SK-N-SH (cell line): ENCODE data around the gene DLG2. TPM values are rescaled to one million over a fixed set of nuclear protein-coding genes. Genes with fewer than 3 reads are reported as not detected.

Experiments
- CTCF ChIA-PET: fragments of 300-600, 350-600 bp; formaldehyde crosslinking; extraction: SDS; loops from one replicate; lab custom pipeline; 2021; lab: Yijun Ruan, JAX
- POLR2A ChIA-PET: fragments of 350-600 bp; sonication (Branson Sonifier 250); formaldehyde crosslinking; extraction: SDS; loops from one replicate; lab custom pipeline; 2020; ENCODE audit warnings: antibody characterized with exemption, inconsistent platforms; lab: Yijun Ruan, JAX
- DNase-seq: peaks from one replicate; pipeline ENCODE4 v3.0.0; 2012
- H2AFZ ChIP-seq: fragments of 200-600 bp; sonication (generic); 2 replicates; pipeline ENCODE4 v1.8.1; 2016; ENCODE audit warnings: antibody characterized with exemption, mild to moderate bottlenecking, low read depth
- H3F3A ChIP-seq: fragments of 200-600 bp; sonication (generic); replicated peaks from 2 replicates; pipeline ENCODE3; 2016; ENCODE audit warnings: antibody characterized with exemption, mild to moderate bottlenecking; ENCODE audit not compliant: insufficient read depth
- H3K27ac ChIP-seq, 2 experiments: fragments of 200-500 bp in 1 of 2; fragments of 200-600 bp in 1 of 2; sonication (Bioruptor generic) in 1 of 2; sonication (generic), shearing (Covaris generic) in 1 of 2; 2 replicates each; pipeline versions ENCODE4 v1.5.1 to v1.6.1; 2014 to 2016; ENCODE audit warnings: low read depth in 2 of 2, inconsistent platforms in 1 of 2, low read length in 1 of 2, mild to moderate bottlenecking in 1 of 2, mixed read lengths in 1 of 2
- H3K27me3 ChIP-seq: fragments of 200-600 bp; sonication (generic), shearing (Covaris generic); 2 replicates; pipeline ENCODE4 v1.6.1; 2016; ENCODE audit warnings: mixed run types; ENCODE audit not compliant: insufficient read depth
- H3K36me3 ChIP-seq, 2 experiments: fragments of 200-500 bp in 1 of 2; fragments of 200-600 bp in 1 of 2; sonication (Bioruptor generic) in 1 of 2; sonication (generic) in 1 of 2; replicated peaks in 1 of 2; 2 replicates each; pipeline versions ENCODE3 to v1.5.1; 2014 to 2016; ENCODE audit warnings: low read length in 1 of 2, mild to moderate bottlenecking in 1 of 2; ENCODE audit not compliant: insufficient read depth in 2 of 2, control insufficient read depth in 1 of 2
- H3K4me1 ChIP-seq, 2 experiments: fragments of 200-500 bp in 1 of 2; fragments of 200-600 bp in 1 of 2; sonication (Bioruptor generic) in 1 of 2; sonication (generic), shearing (Covaris generic) in 1 of 2; 2 replicates each; pipeline versions ENCODE4 v1.5.1 to v1.6.1; 2014 to 2016; ENCODE audit warnings: low read depth in 1 of 2, low read length in 1 of 2, mixed run types in 1 of 2; ENCODE audit not compliant: insufficient read depth in 2 of 2, control insufficient read depth in 1 of 2
- H3K4me2 ChIP-seq: fragments of 200-600 bp; sonication (generic), shearing (Covaris generic); 2 replicates; pipeline ENCODE4 v1.6.1; 2017; ENCODE audit warnings: mixed run types
- H3K4me3 ChIP-seq, 2 experiments: fragments of 200-500 bp in 1 of 2; fragments of 200-600 bp in 1 of 2; sonication (Bioruptor generic) in 1 of 2; sonication (generic), shearing (Covaris generic) in 1 of 2; 2 replicates each; pipeline versions ENCODE4 v1.5.1 to v1.8.1; 2014 to 2016; ENCODE audit warnings: low read depth in 2 of 2, inconsistent platforms in 1 of 2, low read length in 1 of 2, mild to moderate bottlenecking in 1 of 2, mixed read lengths in 1 of 2, moderate library complexity in 1 of 2
- H3K79me2 ChIP-seq: fragments of 200-600 bp; sonication (generic); 2 replicates; pipeline ENCODE4 v1.8.1; 2017; ENCODE audit warnings: mild to moderate bottlenecking; ENCODE audit not compliant: insufficient read depth
- H3K9ac ChIP-seq: fragments of 200-600 bp; sonication (generic); 2 replicates; pipeline ENCODE4 v1.6.1; 2017; ENCODE audit warnings: mixed run types
- H3K9me2 ChIP-seq: fragments of 200-600 bp; sonication (generic); 2 replicates; pipeline ENCODE4 v1.6.1; 2017; ENCODE audit warnings: mixed run types
- H3K9me3 ChIP-seq: fragments of 200-600 bp; sonication (generic); 2 replicates; pipeline ENCODE4 v1.6.1; 2017; ENCODE audit warnings: mixed run types, mild to moderate bottlenecking, moderate library complexity
- H4K20me1 ChIP-seq: fragments of 200-600 bp; sonication (generic); 2 replicates; pipeline ENCODE4 v1.6.1; 2017; ENCODE audit warnings: mild to moderate bottlenecking, mixed run types; ENCODE audit not compliant: insufficient read depth
- CHD2 ChIP-seq: fragments of 150-350 bp; IDR thresholded peaks from 2 replicates; pipeline ENCODE4 v1.6.1; 2018; ENCODE audit warnings: low read length; ENCODE audit not compliant: partially characterized antibody
- JUND ChIP-seq: IDR thresholded peaks from 2 replicates; pipeline ENCODE4 v1.4.0; 2012
- MXI1 ChIP-seq: IDR thresholded peaks from 2 replicates; pipeline ENCODE4 v1.6.1; 2012; ENCODE audit warnings: mild to moderate bottlenecking, low read depth, low read length, improper control_type of control experiment
- RCOR1 ChIP-seq: fragments of 150-350 bp; IDR thresholded peaks from 2 replicates; pipeline ENCODE4 v1.6.1; 2017; ENCODE audit warnings: antibody characterized with exemption, low read length
- SMC3 ChIP-seq: IDR thresholded peaks from 2 replicates; pipeline ENCODE4 v1.6.1; 2012; ENCODE audit warnings: low read depth, low read length, improper control_type of control experiment
- TEAD4 ChIP-seq: IDR thresholded peaks from 2 replicates; pipeline ENCODE4 v1.4.0; 2012; ENCODE audit warnings: mild to moderate bottlenecking, borderline replicate concordance; ENCODE audit not compliant: insufficient read depth
- WGBS: methylation state at CpG from one replicate; pipeline ENCODE4 v1.1.6; 2017; ENCODE audit warnings: low lambda C conversion rate; 5-methylcytosine and 5-hydroxymethylcytosine counted together
- polyA plus RNA-seq, 3 experiments: library from polyadenylated mRNA; depleted of rRNA; stranded (reverse); fragments of >200 nt; gene quantifications; 2 replicates each; pipeline ENCODE4 v1.2.3, GENCODE V29; 2012
- TF ChIP-seq, protein P1 (sequence below): fragments of 200-600 bp; sonication (generic); IDR thresholded peaks from 2 replicates; pipeline ENCODE4 v1.6.1; 2017; ENCODE audit warnings: antibody characterized with exemption, mild to moderate bottlenecking, moderate library complexity
- TF ChIP-seq, protein P2 (sequence below): IDR thresholded peaks from 2 replicates; pipeline ENCODE4 v1.4.0; 2012; ENCODE audit warnings: low read depth, borderline replicate concordance
- TF ChIP-seq, protein P3 (sequence below): fragments of 150-350 bp; IDR thresholded peaks from 2 replicates; pipeline ENCODE4 v1.6.1; 2017; ENCODE audit warnings: antibody characterized with exemption, low read length, low read depth, borderline replicate concordance
- TF ChIP-seq, protein P4 (sequence below): fragments of 150-350 bp; IDR thresholded peaks from 2 replicates; pipeline ENCODE4 v1.6.1; 2016; ENCODE audit warnings: mild to moderate bottlenecking, low read depth, low read length

Gene DLG2
- polyA plus RNA-seq, 1 of the 3 experiments (the other 2 are of a cell fraction): 0.21 TPM

DNA sequence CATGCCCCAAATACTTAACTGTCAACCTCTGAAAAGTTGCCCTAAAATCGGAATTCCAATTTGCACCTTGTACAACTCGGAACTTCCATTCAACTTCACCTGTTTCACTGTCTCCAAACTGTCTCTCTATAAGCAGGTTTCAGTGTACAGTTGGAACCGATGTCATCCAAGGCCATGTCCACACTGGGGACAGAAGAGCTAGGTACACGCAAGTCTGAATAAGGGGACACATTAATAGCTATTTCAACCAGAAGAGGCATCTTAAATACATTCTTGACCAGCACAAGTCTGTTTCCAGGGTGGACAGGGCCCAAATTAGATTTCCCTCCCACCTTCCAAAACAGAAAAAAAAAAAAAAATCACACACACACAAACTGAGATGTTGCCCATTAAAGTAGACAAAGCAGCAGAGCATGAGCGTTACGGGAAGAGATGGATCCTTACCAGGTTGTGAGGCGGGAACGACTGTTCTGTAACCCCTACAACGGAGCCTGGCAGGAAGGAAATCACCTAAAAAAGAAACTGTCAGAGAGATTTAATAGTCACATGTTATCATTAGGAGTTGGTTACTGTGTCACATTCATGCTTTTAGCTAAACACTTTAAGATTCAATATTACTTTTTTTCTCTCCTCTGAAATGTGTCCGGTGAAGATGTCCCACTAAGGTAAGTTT, 36.1 kb upstream of the DLG2 start:
- no peak for DNase-seq

More for the DNA sequence above, 36.1 kb upstream of the DLG2 start:
- Histone ChIP-seq H3K4me3 (peak overlapping the region; percentile 94 to 95), H3K27ac (peak overlapping the region; percentile 3 to 95; a peak in 2 of 4 replicates), H3K9me3 (no peaks in the 10 kb centered on the region), H4K20me1 (peaks cover 59% of the 10 kb centered on the region), H3K4me1 (peaks cover 14 to 33% of the 10 kb centered on the region in 2 experiments; a peak in 3 of 4 replicates), H2AFZ (no peak overlapping the region), H3K27me3 (no peaks in the 10 kb centered on the region), H3K36me3 (peaks cover 52% of the 10 kb centered on the region in 2 experiments), H3K4me2 (peak overlapping the region; percentile 86), H3K9ac (peak overlapping the region; percentile 99), H3K79me2 (peaks cover 65% of the 10 kb centered on the region), H3F3A (no peaks in the 10 kb centered on the region), H3K9me2 (0 out of 2 replicates have a peak, but pooled peaks cover 3% of the 10 kb centered on the region)
- TF ChIP-seq, protein P1, sequence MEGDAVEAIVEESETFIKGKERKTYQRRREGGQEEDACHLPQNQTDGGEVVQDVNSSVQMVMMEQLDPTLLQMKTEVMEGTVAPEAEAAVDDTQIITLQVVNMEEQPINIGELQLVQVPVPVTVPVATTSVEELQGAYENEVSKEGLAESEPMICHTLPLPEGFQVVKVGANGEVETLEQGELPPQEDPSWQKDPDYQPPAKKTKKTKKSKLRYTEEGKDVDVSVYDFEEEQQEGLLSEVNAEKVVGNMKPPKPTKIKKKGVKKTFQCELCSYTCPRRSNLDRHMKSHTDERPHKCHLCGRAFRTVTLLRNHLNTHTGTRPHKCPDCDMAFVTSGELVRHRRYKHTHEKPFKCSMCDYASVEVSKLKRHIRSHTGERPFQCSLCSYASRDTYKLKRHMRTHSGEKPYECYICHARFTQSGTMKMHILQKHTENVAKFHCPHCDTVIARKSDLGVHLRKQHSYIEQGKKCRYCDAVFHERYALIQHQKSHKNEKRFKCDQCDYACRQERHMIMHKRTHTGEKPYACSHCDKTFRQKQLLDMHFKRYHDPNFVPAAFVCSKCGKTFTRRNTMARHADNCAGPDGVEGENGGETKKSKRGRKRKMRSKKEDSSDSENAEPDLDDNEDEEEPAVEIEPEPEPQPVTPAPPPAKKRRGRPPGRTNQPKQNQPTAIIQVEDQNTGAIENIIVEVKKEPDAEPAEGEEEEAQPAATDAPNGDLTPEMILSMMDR: no peak
- no peak for TF ChIP-seq TEAD4
- no peak for TF ChIP-seq SMC3
- TF ChIP-seq, protein P2, sequence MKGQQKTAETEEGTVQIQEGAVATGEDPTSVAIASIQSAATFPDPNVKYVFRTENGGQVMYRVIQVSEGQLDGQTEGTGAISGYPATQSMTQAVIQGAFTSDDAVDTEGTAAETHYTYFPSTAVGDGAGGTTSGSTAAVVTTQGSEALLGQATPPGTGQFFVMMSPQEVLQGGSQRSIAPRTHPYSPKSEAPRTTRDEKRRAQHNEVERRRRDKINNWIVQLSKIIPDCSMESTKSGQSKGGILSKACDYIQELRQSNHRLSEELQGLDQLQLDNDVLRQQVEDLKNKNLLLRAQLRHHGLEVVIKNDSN: no peak
- no peak for TF ChIP-seq RCOR1
- TF ChIP-seq JUND: no peak
- TF ChIP-seq CHD2: no peak
- TF ChIP-seq MXI1: no peak
- TF ChIP-seq, protein P3, sequence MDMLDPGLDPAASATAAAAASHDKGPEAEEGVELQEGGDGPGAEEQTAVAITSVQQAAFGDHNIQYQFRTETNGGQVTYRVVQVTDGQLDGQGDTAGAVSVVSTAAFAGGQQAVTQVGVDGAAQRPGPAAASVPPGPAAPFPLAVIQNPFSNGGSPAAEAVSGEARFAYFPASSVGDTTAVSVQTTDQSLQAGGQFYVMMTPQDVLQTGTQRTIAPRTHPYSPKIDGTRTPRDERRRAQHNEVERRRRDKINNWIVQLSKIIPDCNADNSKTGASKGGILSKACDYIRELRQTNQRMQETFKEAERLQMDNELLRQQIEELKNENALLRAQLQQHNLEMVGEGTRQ: no peak
- TF ChIP-seq, protein P4, sequence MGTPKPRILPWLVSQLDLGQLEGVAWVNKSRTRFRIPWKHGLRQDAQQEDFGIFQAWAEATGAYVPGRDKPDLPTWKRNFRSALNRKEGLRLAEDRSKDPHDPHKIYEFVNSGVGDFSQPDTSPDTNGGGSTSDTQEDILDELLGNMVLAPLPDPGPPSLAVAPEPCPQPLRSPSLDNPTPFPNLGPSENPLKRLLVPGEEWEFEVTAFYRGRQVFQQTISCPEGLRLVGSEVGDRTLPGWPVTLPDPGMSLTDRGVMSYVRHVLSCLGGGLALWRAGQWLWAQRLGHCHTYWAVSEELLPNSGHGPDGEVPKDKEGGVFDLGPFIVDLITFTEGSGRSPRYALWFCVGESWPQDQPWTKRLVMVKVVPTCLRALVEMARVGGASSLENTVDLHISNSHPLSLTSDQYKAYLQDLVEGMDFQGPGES: no peak
- WGBS: 2% methylated on average over 10 of the region's 10 CpGs
- ChIA-PET POLR2A (interaction anchor here (1.6 to 2.9 kb wide), 2 partner anchors 9 to 15 kb away, joined by 4 to 23 read pairs; partner anchors contain the start of gene TMEM126A), CTCF (interaction anchor here (0.8 to 2.9 kb wide), 6 partner anchors 12 to 531 kb away, joined by 3 to 15 read pairs (median 3); partner anchors contain the start of gene TMEM126A)
